GM23248 (cell line): ENCODE measurements around the gene VPS25.

ENCODE experiments used
- EZH2 ChIP-seq: fragments of 200-600 bp; sonication (generic); IDR thresholded peaks from 2 replicates; pipeline ENCODE4 v1.6.1; 2018; ENCODE audit warnings: antibody characterized with exemption, mild to moderate bottlenecking; ENCODE audit not compliant: insufficient read depth, poor library complexity, severe bottlenecking
- EZH2phosphoT487 ChIP-seq: fragments of 200-600 bp; sonication (generic); IDR thresholded peaks from 2 replicates; pipeline ENCODE4 v1.6.1; 2018; ENCODE audit warnings: antibody characterized with exemption, moderate library complexity, mild to moderate bottlenecking, low read depth; ENCODE audit not compliant: insufficient read depth

DNA sequence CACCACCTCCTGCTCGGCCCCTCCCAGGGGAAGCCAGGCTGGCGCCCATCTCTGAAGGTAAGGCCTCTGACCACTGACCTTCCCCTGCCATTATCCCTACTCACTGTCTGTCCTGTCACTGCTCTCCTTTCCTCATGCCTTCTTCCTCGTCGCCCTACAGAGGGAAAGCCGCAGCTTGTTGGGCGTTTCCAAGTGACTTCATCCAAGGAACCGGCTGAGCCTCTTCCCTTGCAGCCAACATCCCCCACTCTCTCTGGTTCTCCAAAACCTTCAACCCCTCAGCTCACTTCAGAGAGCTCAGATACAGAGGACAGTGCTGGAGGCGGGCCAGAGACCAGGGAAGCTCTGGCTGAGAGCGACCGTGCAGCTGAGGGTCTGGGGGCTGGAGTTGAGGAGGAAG lies 22.2 kb downstream of the VPS25 start:
- TF ChIP-seq EZH2 (no peak), EZH2phosphoT487 (no peak)
